SK-N-MC (cell line): ENCODE measurements around the gene VRK2.
"Not testable (repeated sequence)": the region's sequence is repeated elsewhere in the genome, so short reads cannot be mapped to it uniquely, and the experiment has no call there.

Experiments
- DNase-seq: peaks from one replicate; pipeline ENCODE4 v3.0.0-alpha.2; 2011; ENCODE audit warnings: low read depth, low spot score
- H3K27ac ChIP-seq: fragments of 200-600 bp; sonication (generic); 2 replicates; pipeline ENCODE4 v1.5.1; 2016; ENCODE audit warnings: mixed run types
- H3K36me3 ChIP-seq: fragments of 200-600 bp; sonication (generic); 2 replicates; pipeline ENCODE4 v1.6.1; 2017; ENCODE audit warnings: antibody characterized with exemption, low read length, mixed read lengths; ENCODE audit not compliant: insufficient read depth
- H3K4me3 ChIP-seq: fragments of 200-600 bp; sonication (generic); 2 replicates; pipeline ENCODE4 v1.5.1; 2016
- H3K9ac ChIP-seq: fragments of 200-600 bp; sonication (generic); 2 replicates; pipeline ENCODE4 v1.8.0; 2017; ENCODE audit warnings: mixed run types, mixed read lengths; ENCODE audit not compliant: insufficient read length
- H3K9me3 ChIP-seq: fragments of 200-600 bp; sonication (generic); 2 replicates; pipeline ENCODE4 v1.6.1; 2017; ENCODE audit warnings: low read depth, mild to moderate bottlenecking, antibody characterized with exemption, low read length, moderate library complexity, mixed read lengths
- EZH2 ChIP-seq: fragments of 200-600 bp; sonication (generic); IDR thresholded peaks from one replicate; pipeline ENCODE4 v1.6.1; 2017; ENCODE audit warnings: antibody characterized with exemption
- FOXP2 ChIP-seq: optimal IDR thresholded peaks from 2 replicates; pipeline ENCODE3; 2011; ENCODE audit warnings: mild to moderate bottlenecking, moderate library complexity; ENCODE audit not compliant: insufficient read depth; ENCODE audit errors: extremely low read length, control extremely low read depth
- POLR2AphosphoS5 ChIP-seq: IDR thresholded peaks from 2 replicates; pipeline ENCODE4 v1.6.1; 2012; ENCODE audit warnings: mild to moderate bottlenecking, low read depth, low read length, borderline replicate concordance

Gene VRK2

DNA sequence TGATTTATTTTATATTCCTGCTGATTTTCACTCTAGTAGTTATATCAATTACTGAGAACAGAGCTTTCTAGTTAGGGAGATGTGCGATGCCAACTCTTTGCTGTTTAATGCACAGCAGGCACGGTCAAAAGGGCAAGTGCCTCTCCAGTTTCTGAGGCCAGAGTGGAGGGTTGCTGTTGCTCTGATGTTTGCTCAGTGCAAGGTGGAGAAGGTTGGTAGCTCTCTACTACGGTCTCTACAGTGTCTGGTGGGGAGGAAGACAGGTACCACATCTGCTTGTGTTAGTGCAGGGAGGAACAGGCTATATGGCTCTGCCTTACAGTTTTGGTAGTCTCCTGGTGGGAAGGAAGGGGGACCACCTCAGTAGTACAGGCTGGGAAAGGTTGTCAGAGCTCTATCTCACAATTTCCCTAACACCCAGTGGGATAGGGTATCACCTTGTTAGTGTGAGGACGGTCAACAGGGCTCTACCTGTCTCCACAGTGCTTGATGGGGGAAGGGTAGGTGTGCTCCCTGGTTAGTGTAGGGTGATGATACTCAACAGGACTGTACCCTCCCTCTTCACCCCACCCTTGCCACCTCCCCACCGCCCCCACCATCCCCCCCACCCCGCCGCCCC is 108.7 kb downstream of the VRK2 start:
- no peak for TF ChIP-seq POLR2AphosphoS5
- no peak for TF ChIP-seq FOXP2
- no peak for TF ChIP-seq EZH2
- Histone ChIP-seq H3K9ac (no peak overlapping the region), H3K4me3 (no peak overlapping the region), H3K9me3 (no peaks in the 10 kb centered on the region), H3K36me3 (peaks cover 36% of the 10 kb centered on the region), H3K27ac (no peak overlapping the region)
- DNase-seq: no peak

DNA sequence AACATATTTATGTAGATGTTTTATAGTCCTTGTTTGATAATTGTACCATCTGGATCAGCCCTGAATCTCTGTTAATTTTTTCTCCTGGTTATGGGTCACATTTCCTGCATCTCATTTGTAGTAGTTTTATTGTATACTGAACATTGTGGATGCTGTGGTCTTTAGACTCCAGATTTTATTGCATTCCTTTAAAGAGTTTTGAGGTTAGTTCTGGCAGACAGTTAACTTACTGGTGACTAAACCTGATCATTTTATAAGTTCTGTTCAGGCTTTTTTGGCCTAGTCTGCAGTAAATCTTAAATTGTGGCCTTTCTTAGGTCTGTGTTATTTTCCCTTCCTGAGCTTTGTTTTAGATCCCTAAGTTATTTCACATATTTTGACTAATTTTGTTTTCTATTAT is 110.2 kb downstream of the VRK2 start:
- Histone ChIP-seq H3K9me3 (no peaks in the 10 kb centered on the region), H3K36me3 (peaks cover 50% of the 10 kb centered on the region), H3K4me3 (no peak overlapping the region), H3K9ac (no peak overlapping the region), H3K27ac (peak overlapping the region; percentile 28; the same call in 1 of the 2 replicates)
- no peak for TF ChIP-seq EZH2
- no peak for TF ChIP-seq FOXP2
- no peak for TF ChIP-seq POLR2AphosphoS5
- DNase-seq: no peak

DNA sequence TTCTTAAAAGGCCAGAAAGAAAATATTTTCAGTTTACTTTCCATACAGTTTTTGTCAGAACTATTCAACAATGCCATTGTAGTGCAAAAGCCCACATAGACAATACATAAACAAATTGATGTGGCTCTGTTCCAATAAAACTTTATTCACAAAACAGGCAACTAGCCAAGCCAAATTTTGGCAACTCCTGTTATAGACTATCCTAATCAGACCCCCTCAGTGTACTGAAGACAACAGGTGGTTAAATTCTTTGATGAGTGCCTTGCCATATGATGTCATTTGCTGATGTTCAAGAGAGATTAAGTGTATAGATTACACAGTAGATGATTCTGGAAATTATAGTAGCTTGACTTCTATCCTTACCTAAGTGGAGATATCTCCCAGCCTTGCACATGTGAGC is 111.1 kb downstream of the VRK2 start:
- no peak overlapping the region for H3K27ac ChIP-seq
- H3K4me3 ChIP-seq: no peak overlapping the region
- no peak overlapping the region for H3K9ac ChIP-seq
- DNase-seq: no peak
- TF ChIP-seq FOXP2: no peak
- no peak for TF ChIP-seq EZH2
- no peak for TF ChIP-seq POLR2AphosphoS5
- peaks cover 59% of the 10 kb centered on the region for H3K36me3 ChIP-seq
- no peaks in the 10 kb centered on the region for H3K9me3 ChIP-seq

DNA sequence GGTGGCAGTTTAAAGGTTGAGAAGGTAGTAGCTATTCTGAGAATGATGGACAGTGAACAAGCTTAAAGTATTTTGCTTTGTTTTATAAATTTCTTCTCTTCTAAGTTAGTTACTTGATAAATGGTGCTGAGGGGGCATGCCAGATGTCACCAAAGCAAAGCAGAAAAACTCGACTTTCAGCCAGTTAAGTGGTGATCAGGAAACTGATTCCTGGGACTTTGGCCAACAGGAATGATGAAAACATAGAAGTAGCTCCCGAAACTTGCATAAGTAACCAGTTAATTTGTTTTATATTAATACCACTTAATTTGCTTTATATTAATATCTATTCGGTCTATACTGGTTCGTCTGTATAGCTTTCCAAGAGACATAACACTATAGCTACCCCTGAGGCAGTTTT is 111.9 kb downstream of the VRK2 start:
- TF ChIP-seq FOXP2: no peak
- DNase-seq: no peak
- Histone ChIP-seq H3K9me3 (no peaks in the 10 kb centered on the region), H3K27ac (no peak overlapping the region), H3K9ac (no peak overlapping the region), H3K36me3 (peaks cover 66% of the 10 kb centered on the region), H3K4me3 (no peak overlapping the region)

DNA sequence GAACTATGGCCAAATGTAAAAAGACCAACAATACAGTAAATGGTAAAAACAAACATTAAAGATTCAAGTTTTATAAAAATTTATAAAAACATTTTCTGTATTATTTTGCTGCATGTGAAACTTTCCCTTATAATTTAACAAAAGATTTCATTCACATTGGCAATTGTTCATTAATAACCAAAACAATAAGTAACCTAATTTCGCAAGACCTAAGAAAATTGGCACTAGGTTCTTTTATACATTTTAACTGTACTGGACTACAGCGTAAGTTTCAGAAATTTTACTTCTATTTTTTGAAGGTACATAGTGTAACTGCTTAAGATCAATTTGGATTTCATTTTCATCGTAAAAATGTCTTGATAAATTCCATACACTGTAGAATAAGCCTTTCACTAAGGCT is 117.3 kb downstream of the VRK2 start:
- no peak overlapping the region for H3K27ac ChIP-seq
- TF ChIP-seq FOXP2 (no peak), EZH2 (no peak), POLR2AphosphoS5 (no peak)
- H3K9ac ChIP-seq: no peak overlapping the region
- DNase-seq: no peak
- H3K4me3 ChIP-seq: no peak overlapping the region
- no peaks in the 10 kb centered on the region for H3K9me3 ChIP-seq
- peaks cover 60% of the 10 kb centered on the region for H3K36me3 ChIP-seq

DNA sequence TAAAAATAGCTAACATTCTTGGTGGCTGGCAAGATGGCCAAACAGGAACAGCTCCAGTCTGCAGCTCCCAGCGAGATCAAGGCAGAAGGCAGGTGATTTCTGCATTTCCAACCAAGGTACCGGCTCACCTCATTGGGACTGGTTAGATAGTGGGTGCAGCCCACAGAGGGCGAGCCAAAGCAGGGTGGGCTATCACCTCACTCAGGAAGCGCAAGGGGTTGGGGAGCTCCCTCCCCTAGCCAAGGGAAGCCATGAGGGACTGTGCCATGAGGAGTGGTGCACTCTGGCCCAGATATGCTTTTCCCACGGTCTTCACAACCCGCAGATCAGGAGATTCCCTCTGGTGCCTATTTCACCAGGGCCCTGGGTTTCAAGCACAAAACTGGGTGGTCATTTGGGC is 121.5 kb downstream of the VRK2 start:
- not testable (repeated sequence) for H3K9ac ChIP-seq, H3K4me3 ChIP-seq, H3K9me3 ChIP-seq, H3K27ac ChIP-seq, DNase-seq
- H3K36me3 ChIP-seq: peaks cover 25% of the 10 kb centered on the region

DNA sequence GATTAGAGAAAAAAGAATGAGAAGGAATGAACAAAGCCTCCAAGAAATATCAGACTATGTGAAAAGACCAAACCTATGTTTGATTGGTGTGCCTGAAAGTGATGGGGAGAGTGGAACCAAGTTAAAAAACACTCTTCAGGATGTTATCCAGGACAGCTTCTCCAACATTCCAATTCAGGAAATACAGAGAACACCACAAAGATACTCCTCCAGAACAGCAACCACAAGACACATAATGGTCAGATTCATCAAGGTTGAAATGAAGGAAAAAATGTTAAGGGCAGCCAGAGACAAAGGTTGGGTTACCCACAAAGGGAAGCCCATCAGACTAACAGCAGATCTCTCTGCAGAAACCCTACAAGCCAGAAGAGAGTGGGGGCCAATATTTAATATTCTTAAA is 123.2 kb downstream of the VRK2 start:
- H3K27ac ChIP-seq, H3K9me3 ChIP-seq, H3K9ac ChIP-seq, H3K4me3 ChIP-seq, DNase-seq: not testable (repeated sequence)
- peaks cover 18% of the 10 kb centered on the region for H3K36me3 ChIP-seq

DNA sequence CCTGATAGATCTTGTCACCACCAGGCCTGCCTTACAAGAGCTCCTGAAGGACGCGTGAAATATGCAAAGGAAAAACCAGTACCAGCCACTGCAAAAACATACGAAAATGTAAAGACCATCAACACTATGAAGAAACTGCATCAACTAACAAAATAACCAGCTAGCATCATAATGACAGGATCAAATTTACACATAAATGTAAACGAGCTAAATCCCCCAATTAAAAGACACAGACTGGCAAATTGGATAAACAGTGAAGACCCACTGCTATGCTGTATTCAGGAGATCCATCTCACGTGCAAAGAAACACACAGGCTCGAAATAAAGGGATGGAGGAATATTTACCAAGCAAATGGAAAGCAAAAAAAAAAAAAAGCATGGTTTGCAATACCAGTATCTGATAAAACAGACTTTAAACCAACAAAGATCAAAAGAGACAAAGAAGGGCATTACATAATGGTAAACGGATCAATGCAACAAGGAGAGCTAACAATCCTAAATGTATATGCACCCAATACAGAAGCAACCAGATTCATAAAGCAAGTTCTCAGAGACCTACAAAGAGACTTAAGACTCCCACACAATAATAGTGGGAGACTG is 123.8 kb downstream of the VRK2 start:
- H3K36me3 ChIP-seq: peaks cover 12% of the 10 kb centered on the region
- H3K4me3 ChIP-seq, H3K27ac ChIP-seq, H3K9ac ChIP-seq, DNase-seq, H3K9me3 ChIP-seq: not testable (repeated sequence)

DNA sequence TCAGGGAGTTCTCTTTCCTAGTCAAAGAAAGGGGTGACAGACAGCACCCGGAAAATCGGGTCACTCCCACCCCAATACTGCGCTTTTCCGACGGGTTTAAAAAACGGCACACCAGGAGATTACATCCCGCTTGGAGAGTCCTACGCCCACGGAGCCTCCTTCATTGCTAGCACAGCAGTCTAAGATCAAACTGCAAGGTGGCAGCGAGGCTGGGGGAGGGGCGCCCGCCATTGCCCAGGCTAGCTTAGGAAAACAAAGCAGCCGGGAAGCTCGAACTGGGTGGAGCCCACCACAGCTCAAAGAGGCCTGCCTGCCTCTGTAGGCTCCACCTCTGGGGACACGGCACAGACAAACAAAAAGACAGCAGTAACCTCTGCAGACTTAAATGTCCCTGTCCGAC is 125.2 kb downstream of the VRK2 start:
- H3K9ac ChIP-seq, DNase-seq, H3K4me3 ChIP-seq, H3K36me3 ChIP-seq, H3K27ac ChIP-seq, H3K9me3 ChIP-seq: not testable (repeated sequence)

DNA sequence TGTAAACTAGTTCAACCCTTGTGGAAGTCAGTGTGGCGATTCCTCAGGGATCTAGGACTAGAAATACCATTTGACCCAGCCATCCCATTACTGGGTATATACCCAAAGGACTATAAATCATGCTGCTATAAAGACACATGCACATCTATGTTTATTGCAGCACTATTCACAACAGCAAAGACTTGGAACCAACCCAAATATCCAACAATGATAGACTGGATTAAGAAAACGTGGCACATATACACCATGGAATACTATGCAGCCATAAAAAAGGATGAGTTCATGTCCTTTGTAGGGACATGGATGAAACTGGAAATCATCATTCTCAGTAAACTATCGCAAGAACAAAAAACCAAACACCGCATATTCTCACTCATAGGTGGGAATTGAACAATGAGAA is 130.6 kb downstream of the VRK2 start:
- H3K9ac ChIP-seq, DNase-seq, H3K4me3 ChIP-seq, H3K36me3 ChIP-seq, H3K9me3 ChIP-seq, H3K27ac ChIP-seq: not testable (repeated sequence)

DNA sequence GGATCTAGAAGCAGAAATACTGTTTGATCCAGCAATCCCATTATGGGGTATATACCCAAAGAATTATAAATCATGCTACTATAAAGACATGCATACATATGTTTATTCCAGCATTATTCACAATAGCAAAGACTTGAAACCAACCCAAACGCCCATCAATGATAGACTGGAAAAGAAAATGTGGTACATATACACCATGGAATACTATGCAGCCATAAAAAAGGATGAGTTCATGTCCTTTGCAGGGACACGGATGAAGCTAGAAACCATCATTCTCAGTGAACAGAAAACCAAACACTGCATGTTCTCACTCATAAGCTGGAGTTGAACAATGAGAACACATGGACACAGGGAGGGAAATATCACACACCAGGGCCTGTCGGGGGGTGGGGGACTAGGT is 133.6 kb downstream of the VRK2 start:
- not testable (repeated sequence) for H3K4me3 ChIP-seq, DNase-seq, H3K36me3 ChIP-seq, H3K9ac ChIP-seq, H3K27ac ChIP-seq, H3K9me3 ChIP-seq
